Peyer's patch (tissue), 4 donors: Measurements from ENCODE around the gene OLAH.
"Not testable (repeated sequence)": the region's sequence is repeated elsewhere in the genome, so short reads cannot be mapped to it uniquely, and the experiment has no call there.

Experiments used
- CTCF ChIP-seq, 6 experiments: fragments of 450-650 bp in 4 of 6; fragments of 200-600 bp in 2 of 6; sonication (generic) in 1 of 6; IDR thresholded peaks; one replicate each; pipeline ENCODE4 v1.5.1; 2017 to 2019; ENCODE audit warnings: antibody characterized with exemption in 6 of 6, mild to moderate bottlenecking in 3 of 6, moderate library complexity in 1 of 6
- POLR2A ChIP-seq, 2 donors: fragments of 450-650 bp; IDR thresholded peaks; one replicate each; pipeline ENCODE4 v1.5.1; 2017; ENCODE audit warnings: antibody characterized with exemption in 2 of 2, mild to moderate bottlenecking in 2 of 2, moderate library complexity in 2 of 2

GRCh38 chr10:15013530-15013929 is 30.2 kb upstream of the OLAH start:
- TF ChIP-seq CTCF, POLR2A (IDR thresholded peaks at IDR 0.05): not testable (repeated sequence)
